ENCODE data around the gene CXXC5.

DNA sequence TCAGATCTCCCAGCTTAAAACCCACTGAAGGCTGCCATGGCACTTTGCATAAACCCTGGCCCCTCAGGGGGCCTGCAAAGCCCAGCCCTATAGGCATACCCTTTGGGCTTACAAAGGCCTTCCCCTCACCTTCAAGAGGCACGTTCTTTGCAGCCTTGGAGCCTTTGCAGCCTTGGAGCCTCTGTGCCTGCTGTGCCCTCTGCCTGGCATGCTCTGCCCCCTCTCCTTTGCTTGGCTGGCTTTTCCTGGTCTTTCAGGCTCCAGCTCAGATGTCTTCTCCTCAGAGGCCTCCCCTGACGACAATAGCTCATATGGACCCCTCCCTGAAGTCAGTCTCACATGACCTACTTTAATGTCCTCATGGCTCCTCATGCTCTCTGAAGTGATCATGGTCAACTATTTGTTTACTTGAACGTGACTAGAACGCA is 60.3 kb downstream of the CXXC5 start:
- TF ChIP-seq, protein P1, sequence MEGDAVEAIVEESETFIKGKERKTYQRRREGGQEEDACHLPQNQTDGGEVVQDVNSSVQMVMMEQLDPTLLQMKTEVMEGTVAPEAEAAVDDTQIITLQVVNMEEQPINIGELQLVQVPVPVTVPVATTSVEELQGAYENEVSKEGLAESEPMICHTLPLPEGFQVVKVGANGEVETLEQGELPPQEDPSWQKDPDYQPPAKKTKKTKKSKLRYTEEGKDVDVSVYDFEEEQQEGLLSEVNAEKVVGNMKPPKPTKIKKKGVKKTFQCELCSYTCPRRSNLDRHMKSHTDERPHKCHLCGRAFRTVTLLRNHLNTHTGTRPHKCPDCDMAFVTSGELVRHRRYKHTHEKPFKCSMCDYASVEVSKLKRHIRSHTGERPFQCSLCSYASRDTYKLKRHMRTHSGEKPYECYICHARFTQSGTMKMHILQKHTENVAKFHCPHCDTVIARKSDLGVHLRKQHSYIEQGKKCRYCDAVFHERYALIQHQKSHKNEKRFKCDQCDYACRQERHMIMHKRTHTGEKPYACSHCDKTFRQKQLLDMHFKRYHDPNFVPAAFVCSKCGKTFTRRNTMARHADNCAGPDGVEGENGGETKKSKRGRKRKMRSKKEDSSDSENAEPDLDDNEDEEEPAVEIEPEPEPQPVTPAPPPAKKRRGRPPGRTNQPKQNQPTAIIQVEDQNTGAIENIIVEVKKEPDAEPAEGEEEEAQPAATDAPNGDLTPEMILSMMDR (IDR thresholded peaks at IDR 0.05), result no peak
- TF ChIP-seq SIN3A (IDR thresholded peaks at IDR 0.05; ENCODE audit: borderline replicate concordance, insufficient read depth, low read depth, low read length), result no peak

Data from Panc1 (cell line).